ENCODE measurements around the gene TMTC1.

The TMTC1 gene

GRCh38 chr12:29778531-29778930 lies 5.2 kb downstream of the TMTC1 start:
- DNase-seq = no peak

GRCh38 chr12:29773076-29773475 lies 10.7 kb downstream of the TMTC1 start:
- DNase-seq = no peak

GRCh38 chr12:29771786-29772185 lies 12.0 kb downstream of the TMTC1 start:
- no peak for DNase-seq

GRCh38 chr12:29771165-29771564 lies 12.6 kb downstream of the TMTC1 start:
- DNase-seq = no peak

GRCh38 chr12:29769162-29769858 lies 14.4 kb downstream of the TMTC1 start:
- no peak for DNase-seq

- DNase-seq = no peak
Observed at GRCh38 chr12:29768372-29768771, 15.4 kb downstream of the TMTC1 start.

GRCh38 chr12:29763301-29763683 lies 20.4 kb downstream of the TMTC1 start:
- no peak for DNase-seq

GRCh38 chr12:29762637-29763300 lies 21.0 kb downstream of the TMTC1 start:
- DNase-seq = no peak

GRCh38 chr12:29759950-29760349 lies 23.8 kb downstream of the TMTC1 start:
- no peak for DNase-seq

GRCh38 chr12:29756741-29757390 lies 26.9 kb downstream of the TMTC1 start:
- no peak for DNase-seq

- DNase-seq = no peak
Observed at GRCh38 chr12:29754235-29755189, 29.2 kb downstream of the TMTC1 start.

GRCh38 chr12:29752121-29752520 lies 31.6 kb downstream of the TMTC1 start:
- no peak for DNase-seq

- no peak for DNase-seq
Observed at GRCh38 chr12:29751676-29752075, 32.1 kb downstream of the TMTC1 start.

- DNase-seq = no peak
Observed at GRCh38 chr12:29750928-29751220, 32.9 kb downstream of the TMTC1 start.

- DNase-seq = no peak
Observed at GRCh38 chr12:29750131-29750927, 33.4 kb downstream of the TMTC1 start.

GRCh38 chr12:29744365-29744764 lies 39.4 kb downstream of the TMTC1 start:
- no peak for DNase-seq

GRCh38 chr12:29743801-29744200 lies 39.9 kb downstream of the TMTC1 start:
- DNase-seq = no peak

GRCh38 chr12:29743077-29743476 lies 40.7 kb downstream of the TMTC1 start:
- DNase-seq = no peak

GRCh38 chr12:29742646-29743045 lies 41.1 kb downstream of the TMTC1 start:
- no peak for DNase-seq

- DNase-seq = no peak
Observed at GRCh38 chr12:29741342-29742241, 42.1 kb downstream of the TMTC1 start.

GRCh38 chr12:29739279-29739991 lies 44.3 kb downstream of the TMTC1 start:
- no peak for DNase-seq
